Neutrophil (primary cell): ENCODE measurements around the gene CA10.

Experiments
- H3K27ac ChIP-seq: fragments of 200-600 bp; sonication (generic); 2 replicates; pipeline ENCODE4 v1.5.1; 2016; ENCODE audit warnings: mild to moderate bottlenecking, moderate library complexity
- H3K27me3 ChIP-seq: fragments of 200-600 bp; sonication (generic); 2 replicates; pipeline ENCODE4 v1.6.0; 2016; ENCODE audit warnings: mild to moderate bottlenecking
- H3K36me3 ChIP-seq: fragments of 200-600 bp; sonication (generic); 2 replicates; pipeline ENCODE4 v1.5.1; 2017
- H3K4me1 ChIP-seq, 2 experiments: fragments of 200-600 bp in 1 of 2; sonication (generic) in 1 of 2; 1 replicate in 1 of 2; 2 replicates in 1 of 2; pipeline versions ENCODE4 v1.5.1 to v1.6.1; 2013 to 2016; ENCODE audit warnings: low read depth in 1 of 2, low read length in 1 of 2, mild to moderate bottlenecking in 1 of 2, moderate library complexity in 1 of 2; ENCODE audit not compliant: control insufficient read depth in 1 of 2, insufficient read depth in 1 of 2
- H3K4me3 ChIP-seq, 2 experiments: fragments of 200-600 bp in 1 of 2; sonication (generic) in 1 of 2; 1 replicate in 1 of 2; 2 replicates in 1 of 2; pipeline ENCODE4 v1.5.1; 2013 to 2016; ENCODE audit warnings: low read depth in 1 of 2, low read length in 1 of 2, mild to moderate bottlenecking in 1 of 2, moderate library complexity in 1 of 2
- H3K9me3 ChIP-seq: fragments of 200-600 bp; sonication (generic); 2 replicates; pipeline ENCODE4 v1.5.1; 2016
- TF ChIP-seq, protein P1 (sequence below): fragments of 200-600 bp; sonication (generic); IDR thresholded peaks from 2 replicates; pipeline ENCODE4 v1.5.1; 2016; ENCODE audit warnings: antibody characterized with exemption

CA10 gene

GRCh38 chr17:51954232-51954765 lies 204.2 kb downstream of the CA10 start:
- Histone ChIP-seq H3K4me3 (no peak overlapping the region), H3K27me3 (no peaks in the 10 kb centered on the region), H3K36me3 (no peaks in the 10 kb centered on the region), H3K9me3 (no peaks in the 10 kb centered on the region), H3K27ac (no peak overlapping the region), H3K4me1 (no peaks in the 10 kb centered on the region)
- TF ChIP-seq, protein P1, sequence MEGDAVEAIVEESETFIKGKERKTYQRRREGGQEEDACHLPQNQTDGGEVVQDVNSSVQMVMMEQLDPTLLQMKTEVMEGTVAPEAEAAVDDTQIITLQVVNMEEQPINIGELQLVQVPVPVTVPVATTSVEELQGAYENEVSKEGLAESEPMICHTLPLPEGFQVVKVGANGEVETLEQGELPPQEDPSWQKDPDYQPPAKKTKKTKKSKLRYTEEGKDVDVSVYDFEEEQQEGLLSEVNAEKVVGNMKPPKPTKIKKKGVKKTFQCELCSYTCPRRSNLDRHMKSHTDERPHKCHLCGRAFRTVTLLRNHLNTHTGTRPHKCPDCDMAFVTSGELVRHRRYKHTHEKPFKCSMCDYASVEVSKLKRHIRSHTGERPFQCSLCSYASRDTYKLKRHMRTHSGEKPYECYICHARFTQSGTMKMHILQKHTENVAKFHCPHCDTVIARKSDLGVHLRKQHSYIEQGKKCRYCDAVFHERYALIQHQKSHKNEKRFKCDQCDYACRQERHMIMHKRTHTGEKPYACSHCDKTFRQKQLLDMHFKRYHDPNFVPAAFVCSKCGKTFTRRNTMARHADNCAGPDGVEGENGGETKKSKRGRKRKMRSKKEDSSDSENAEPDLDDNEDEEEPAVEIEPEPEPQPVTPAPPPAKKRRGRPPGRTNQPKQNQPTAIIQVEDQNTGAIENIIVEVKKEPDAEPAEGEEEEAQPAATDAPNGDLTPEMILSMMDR, result no peak

GRCh38 chr17:51951741-51952140 lies 206.8 kb downstream of the CA10 start:
- TF ChIP-seq, protein P1, result no peak
- Histone ChIP-seq H3K4me1 (no peaks in the 10 kb centered on the region), H3K27ac (no peak overlapping the region), H3K4me3 (no peak overlapping the region), H3K27me3 (no peaks in the 10 kb centered on the region), H3K9me3 (no peaks in the 10 kb centered on the region), H3K36me3 (no peaks in the 10 kb centered on the region)

DNA sequence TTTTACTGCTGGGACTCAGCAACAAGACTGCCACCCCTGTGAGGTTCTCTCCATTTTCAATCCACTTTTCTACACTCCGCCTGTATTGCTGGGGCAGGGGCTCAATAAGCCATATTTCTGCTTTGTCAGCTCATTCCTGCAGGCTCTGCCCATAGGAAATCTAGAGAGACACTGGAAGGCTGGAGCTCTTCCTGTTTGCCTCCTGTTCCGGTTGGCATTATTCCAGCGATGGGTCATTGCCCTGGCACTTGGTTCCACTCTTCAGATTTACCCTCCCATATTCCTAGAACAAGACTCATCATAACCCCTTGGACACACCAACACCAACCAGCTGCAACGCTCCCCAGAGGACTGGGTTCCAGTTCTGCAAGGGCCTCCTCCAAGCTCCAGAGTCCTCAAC lies 210.4 kb downstream of the CA10 start:
- TF ChIP-seq, protein P1, result no peak
- no peak overlapping the region for H3K27ac ChIP-seq

GRCh38 chr17:51947160-51947735 lies 211.3 kb downstream of the CA10 start:
- H3K9me3 ChIP-seq, result no peaks in the 10 kb centered on the region
- H3K36me3 ChIP-seq, result no peaks in the 10 kb centered on the region
- TF ChIP-seq, protein P1, result no peak
- H3K27me3 ChIP-seq, result no peaks in the 10 kb centered on the region
- H3K4me1 ChIP-seq, result no peaks in the 10 kb centered on the region
- H3K27ac ChIP-seq, result no peak overlapping the region
- H3K4me3 ChIP-seq, result no peak overlapping the region

More for the DNA sequence above, 210.4 kb downstream of the CA10 start:
- no peaks in the 10 kb centered on the region for H3K4me1 ChIP-seq
- H3K36me3 ChIP-seq, result no peaks in the 10 kb centered on the region
- no peaks in the 10 kb centered on the region for H3K27me3 ChIP-seq
- no peaks in the 10 kb centered on the region for H3K9me3 ChIP-seq
- no peak overlapping the region for H3K4me3 ChIP-seq

DNA sequence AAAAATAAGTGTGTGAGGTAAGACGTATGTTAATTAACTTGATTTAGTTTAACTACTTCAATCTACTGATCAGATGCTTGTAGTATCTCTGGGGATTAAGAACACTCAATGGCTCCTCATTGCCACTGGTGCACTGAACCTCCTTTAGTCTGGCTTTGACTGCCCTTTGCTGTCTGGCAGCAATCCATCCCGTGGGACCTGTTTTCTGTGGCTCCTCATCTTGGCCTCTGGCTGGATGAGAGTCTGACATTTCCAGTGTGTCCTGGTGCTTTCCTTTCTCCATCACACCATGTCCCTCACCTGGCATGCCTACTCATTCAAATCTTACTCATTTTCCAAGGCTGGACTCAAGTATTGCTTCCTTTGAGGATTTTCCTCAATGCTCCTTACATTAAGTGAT lies 212.2 kb downstream of the CA10 start:
- TF ChIP-seq, protein P1, result no peak
- H3K4me1 ChIP-seq, result no peaks in the 10 kb centered on the region
- no peak overlapping the region for H3K4me3 ChIP-seq

More for the DNA sequence above, 212.2 kb downstream of the CA10 start:
- Histone ChIP-seq H3K9me3 (no peaks in the 10 kb centered on the region), H3K27ac (no peak overlapping the region), H3K36me3 (no peaks in the 10 kb centered on the region), H3K27me3 (no peaks in the 10 kb centered on the region)
